ENCODE measurements around the gene SAMD14. TPM values are rescaled to one million over a fixed set of nuclear protein-coding genes. Genes with fewer than 3 reads are reported as not detected.

SAMD14 gene
- total RNA-seq, 1 donor from 2014 or later, result 8.7 TPM

DNA sequence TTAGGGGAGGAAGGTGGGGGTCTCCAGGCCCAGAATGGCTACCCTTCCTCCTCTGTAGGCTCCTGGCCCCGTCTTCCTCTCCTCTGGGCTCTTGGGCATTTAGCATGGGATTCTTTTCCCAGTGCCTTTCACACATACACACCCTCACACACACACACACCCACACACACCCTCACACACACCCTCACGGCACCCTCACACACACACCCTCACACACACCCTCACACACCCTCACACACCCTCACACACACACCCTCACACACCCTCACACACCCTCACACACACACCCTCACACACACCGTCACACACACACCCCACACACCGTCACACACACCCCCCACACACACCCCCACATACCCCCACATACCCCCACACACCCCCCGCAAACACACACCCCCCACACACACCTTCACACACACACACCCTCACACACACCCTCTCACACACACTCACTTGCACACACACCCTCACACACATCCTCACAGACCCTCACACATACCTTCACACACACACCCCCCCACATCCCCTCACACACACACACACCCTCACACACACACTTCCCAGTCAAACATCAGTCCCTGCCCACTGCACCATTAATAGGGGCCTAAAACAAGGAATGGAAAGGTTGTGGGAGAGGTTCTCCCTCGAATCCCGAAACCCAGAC, 36.7 kb upstream of the SAMD14 start:
- Mint-ChIP-seq H3K4me3 (no peak overlapping the region), H3K27me3 (ENCODE audit: insufficient read depth, low read depth) (peaks cover 22% of the 10 kb centered on the region), H3K4me1 (peaks cover 19% of the 10 kb centered on the region), H3K9me3 (no peaks in the 10 kb centered on the region), H3K36me3 (no peaks in the 10 kb centered on the region), H3K27ac (peak overlapping the region; percentile 57)
- H3K9ac ChIP-seq, result no peak overlapping the region
- H3K4me1 ChIP-seq, result peaks cover 7% of the 10 kb centered on the region
- H3K79me2 ChIP-seq (ENCODE audit: low read depth), result no peaks in the 10 kb centered on the region
- TF ChIP-seq, protein P1, sequence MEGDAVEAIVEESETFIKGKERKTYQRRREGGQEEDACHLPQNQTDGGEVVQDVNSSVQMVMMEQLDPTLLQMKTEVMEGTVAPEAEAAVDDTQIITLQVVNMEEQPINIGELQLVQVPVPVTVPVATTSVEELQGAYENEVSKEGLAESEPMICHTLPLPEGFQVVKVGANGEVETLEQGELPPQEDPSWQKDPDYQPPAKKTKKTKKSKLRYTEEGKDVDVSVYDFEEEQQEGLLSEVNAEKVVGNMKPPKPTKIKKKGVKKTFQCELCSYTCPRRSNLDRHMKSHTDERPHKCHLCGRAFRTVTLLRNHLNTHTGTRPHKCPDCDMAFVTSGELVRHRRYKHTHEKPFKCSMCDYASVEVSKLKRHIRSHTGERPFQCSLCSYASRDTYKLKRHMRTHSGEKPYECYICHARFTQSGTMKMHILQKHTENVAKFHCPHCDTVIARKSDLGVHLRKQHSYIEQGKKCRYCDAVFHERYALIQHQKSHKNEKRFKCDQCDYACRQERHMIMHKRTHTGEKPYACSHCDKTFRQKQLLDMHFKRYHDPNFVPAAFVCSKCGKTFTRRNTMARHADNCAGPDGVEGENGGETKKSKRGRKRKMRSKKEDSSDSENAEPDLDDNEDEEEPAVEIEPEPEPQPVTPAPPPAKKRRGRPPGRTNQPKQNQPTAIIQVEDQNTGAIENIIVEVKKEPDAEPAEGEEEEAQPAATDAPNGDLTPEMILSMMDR (IDR thresholded peaks at IDR 0.05), result no peak
- TF ChIP-seq EZH2 (IDR thresholded peaks at IDR 0.05), result no peak
- no peak for TF ChIP-seq EZH2phosphoT487 (IDR thresholded peaks at IDR 0.05)
- H2AFZ ChIP-seq (replicated peaks), result peak overlapping the region; percentile 24
- no peaks in the 10 kb centered on the region for H3K36me3 ChIP-seq
- no peaks in the 10 kb centered on the region for H3K9me3 ChIP-seq (ENCODE audit: low read depth)
- no peaks in the 10 kb centered on the region for H4K20me1 ChIP-seq (ENCODE audit: low read depth)
- H3K27me3 ChIP-seq, result peaks cover 5% of the 10 kb centered on the region
- H3K4me3 ChIP-seq, result no peak overlapping the region
- H3K27ac ChIP-seq, result no peak overlapping the region
- peaks cover 10% of the 10 kb centered on the region for H3F3A ChIP-seq (ENCODE audit: low read depth)
- H3K4me2 ChIP-seq, result no peak overlapping the region
- no peak for DNase-seq (ENCODE audit: low spot score)

DNA sequence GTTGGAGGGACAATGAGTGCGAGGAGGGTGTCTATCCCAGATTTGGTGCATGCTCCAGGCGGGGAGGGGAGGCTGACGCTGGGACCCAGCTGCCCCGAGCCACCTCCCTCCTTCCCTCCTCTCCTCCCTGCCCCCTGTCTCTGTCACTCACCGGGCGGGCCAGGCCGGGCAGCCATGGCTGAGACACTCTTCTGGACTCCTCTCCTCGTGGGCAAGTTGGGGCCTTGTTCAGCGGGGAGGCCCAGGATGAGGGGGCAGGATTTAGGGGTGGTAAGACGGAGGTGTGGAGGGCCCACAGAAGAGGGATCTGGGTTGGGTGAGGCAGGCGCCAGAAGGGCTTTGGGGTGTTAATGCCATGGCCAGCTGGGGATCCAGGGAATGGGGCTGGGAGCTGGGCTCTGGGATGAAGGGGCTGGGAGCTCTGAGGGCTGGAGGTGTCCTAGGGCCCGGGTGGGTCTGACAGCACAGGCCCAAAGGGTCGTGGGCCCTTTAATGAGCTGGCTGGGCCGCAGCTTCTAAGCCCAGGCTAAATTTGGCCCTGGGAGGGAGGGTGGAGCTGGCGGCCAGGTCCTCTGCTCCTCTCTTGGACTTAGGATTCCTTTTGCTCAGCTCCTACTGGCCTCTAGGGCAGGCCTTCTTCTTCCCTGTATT, 36.0 kb upstream of the SAMD14 start, which contains the start of gene SGCA:
SGCA (plus strand) TSS at position 139 of the 651 bp plus-strand sequence; CDS start at position 175, 36 bp downstream.
- Histone ChIP-seq H3K4me3 (no peak within 1 kb of the TSS), H3K27ac (no peak within 1 kb of the TSS)
- H3K4me1 Mint-ChIP-seq, result peaks cover 21% of the 10 kb centered on the region

DNA sequence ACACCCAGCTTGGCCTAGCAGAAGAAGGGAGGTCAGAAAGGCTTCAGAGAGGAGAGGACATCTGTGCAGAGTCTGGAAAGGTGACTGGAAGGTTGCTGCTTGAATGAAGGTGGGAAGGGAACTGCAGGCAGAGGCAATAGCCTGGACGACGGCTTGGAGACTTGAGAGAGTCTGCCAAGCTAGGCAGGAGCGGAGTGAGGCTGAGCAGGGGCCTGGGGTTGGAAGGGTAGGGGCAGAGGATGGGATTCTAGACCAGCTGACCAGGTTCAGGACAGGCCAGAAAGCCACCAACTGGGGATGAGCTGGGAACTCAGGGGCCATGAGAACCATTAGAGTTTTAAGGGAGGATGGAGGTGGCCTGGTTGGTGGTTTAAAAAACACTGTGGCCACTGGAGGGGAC, 35.5 kb upstream of the SAMD14 start:
- Histone ChIP-seq H3K36me3 (no peaks in the 10 kb centered on the region), H3K4me1 (peaks cover 13% of the 10 kb centered on the region), H3K9ac (no peak overlapping the region), H3K4me3 (no peak overlapping the region), H3K4me2 (no peak overlapping the region), H4K20me1 (ENCODE audit: low read depth) (no peaks in the 10 kb centered on the region), H3K27ac (no peak overlapping the region), H3K79me2 (ENCODE audit: low read depth) (no peaks in the 10 kb centered on the region), H3K9me3 (ENCODE audit: low read depth) (no peaks in the 10 kb centered on the region), H2AFZ (replicated peaks) (peak overlapping the region; percentile 5), H3F3A (ENCODE audit: low read depth) (peaks cover 18% of the 10 kb centered on the region), H3K27me3 (peaks cover 5% of the 10 kb centered on the region)
- TF ChIP-seq EZH2phosphoT487 (IDR thresholded peaks at IDR 0.05) (no peak), EZH2 (IDR thresholded peaks at IDR 0.05) (no peak)
- TF ChIP-seq, protein P1 (IDR thresholded peaks at IDR 0.05), result no peak
- DNase-seq (ENCODE audit: low spot score), result no peak
- peaks cover 18% of the 10 kb centered on the region for H3K27me3 Mint-ChIP-seq (ENCODE audit: insufficient read depth, low read depth)
- peaks cover 24% of the 10 kb centered on the region for H3K4me1 Mint-ChIP-seq
- H3K27ac Mint-ChIP-seq, result peak overlapping the region; percentile 50
- no peaks in the 10 kb centered on the region for H3K9me3 Mint-ChIP-seq
- no peak overlapping the region for H3K4me3 Mint-ChIP-seq
- H3K36me3 Mint-ChIP-seq, result no peaks in the 10 kb centered on the region

More for the DNA sequence above, 36.0 kb upstream of the SAMD14 start, which contains the start of gene SGCA:
- no peaks in the 10 kb centered on the region for H3K79me2 ChIP-seq (ENCODE audit: low read depth)
- no peak for DNase-seq (ENCODE audit: low spot score)
- peaks cover 5% of the 10 kb centered on the region for H3K27me3 ChIP-seq
- no peak within 1 kb of the TSS for H3K4me2 ChIP-seq
- Mint-ChIP-seq H3K4me3 (no peak within 1 kb of the TSS), H3K9me3 (no peaks in the 10 kb centered on the region), H3K36me3 (no peaks in the 10 kb centered on the region), H3K27ac (peak within 1 kb of the TSS; percentile 57), H3K27me3 (ENCODE audit: insufficient read depth, low read depth) (peaks cover 18% of the 10 kb centered on the region)
- no peak within 1 kb of the TSS for H3K9ac ChIP-seq
- H3K9me3 ChIP-seq (ENCODE audit: low read depth), result no peaks in the 10 kb centered on the region
- peaks cover 8% of the 10 kb centered on the region for H3K4me1 ChIP-seq
- no peaks in the 10 kb centered on the region for H4K20me1 ChIP-seq (ENCODE audit: low read depth)
- peaks cover 13% of the 10 kb centered on the region for H3F3A ChIP-seq (ENCODE audit: low read depth)
- no peaks in the 10 kb centered on the region for H3K36me3 ChIP-seq
- peak within 1 kb of the TSS; percentile 24 for H2AFZ ChIP-seq (replicated peaks)
- no peak for TF ChIP-seq EZH2 (IDR thresholded peaks at IDR 0.05)
- no peak for TF ChIP-seq EZH2phosphoT487 (IDR thresholded peaks at IDR 0.05)
- TF ChIP-seq, protein P1 (IDR thresholded peaks at IDR 0.05), result no peak
